ENCODE results near the gene CDH1.

GRCh38 chr16:68754084-68754792, 17.1 kb downstream of the CDH1 start:
- no peak for TF ChIP-seq POLR2A (IDR thresholded peaks at IDR 0.05; ENCODE audit: low read depth, low read length)
- no peak for TF ChIP-seq POLR2AphosphoS5 (IDR thresholded peaks at IDR 0.05; ENCODE audit: low read depth, low read length)

Data from GM12891 (cell line).